Stimulated activated naive CD8-positive, alpha-beta T cell treated with anti-CD3 and anti-CD28 coated beads, Interleukin-15, Interleukin-2, amounts not matched to agents 100 ng/mL and 50 ng/mL, for 24 hours (primary cell): Measurements from ENCODE around the gene GAS7.
A peak's percentile ranks its signal among the peaks of the same experiment; 100 is the strongest.
"Not testable (repeated sequence)": the region's sequence is repeated elsewhere in the genome, so short reads cannot be mapped to it uniquely, and the experiment has no call there.

Source experiments
- H3K27ac Mint-ChIP-seq: one replicate; pipeline ENCODE4 v1.8.0; 2021; ENCODE audit warnings: mild to moderate bottlenecking, mixed read lengths
- H3K27me3 Mint-ChIP-seq: one replicate; pipeline ENCODE4 v1.8.0; 2021; ENCODE audit warnings: mixed read lengths
- H3K36me3 Mint-ChIP-seq: one replicate; pipeline ENCODE4 v1.8.0; 2021; ENCODE audit warnings: low read depth, mixed read lengths
- H3K4me1 Mint-ChIP-seq: one replicate; pipeline ENCODE4 v1.8.0; 2021; ENCODE audit warnings: low read depth, mixed read lengths
- H3K4me3 Mint-ChIP-seq: one replicate; pipeline ENCODE4 v1.8.0; 2021; ENCODE audit warnings: mild to moderate bottlenecking, mixed read lengths
- H3K9me3 Mint-ChIP-seq: one replicate; pipeline ENCODE4 v1.8.0; 2021; ENCODE audit warnings: mixed read lengths

GAS7 gene

GRCh38 chr17:10018461-10018891 lies 179.9 kb downstream of the GAS7 start:
- Mint-ChIP-seq H3K9me3 (no peaks in the 10 kb centered on the region), H3K4me1 (peaks cover 21% of the 10 kb centered on the region), H3K27me3 (no peaks in the 10 kb centered on the region), H3K27ac (no peak overlapping the region), H3K4me3 (no peak overlapping the region), H3K36me3 (no peaks in the 10 kb centered on the region)

GRCh38 chr17:10016958-10017570 lies 181.3 kb downstream of the GAS7 start:
- H3K27ac Mint-ChIP-seq, H3K36me3 Mint-ChIP-seq, H3K4me3 Mint-ChIP-seq, H3K9me3 Mint-ChIP-seq, H3K27me3 Mint-ChIP-seq: not testable (repeated sequence)
- peaks cover 22% of the 10 kb centered on the region for H3K4me1 Mint-ChIP-seq

- no peaks in the 10 kb centered on the region for H3K9me3 Mint-ChIP-seq
- no peaks in the 10 kb centered on the region for H3K36me3 Mint-ChIP-seq
- H3K27ac Mint-ChIP-seq = peak overlapping the region; percentile 43
- no peaks in the 10 kb centered on the region for H3K27me3 Mint-ChIP-seq
- peaks cover 19% of the 10 kb centered on the region for H3K4me1 Mint-ChIP-seq
- no peak overlapping the region for H3K4me3 Mint-ChIP-seq
Observed at GRCh38 chr17:10013365-10014112, 184.9 kb downstream of the GAS7 start.

GRCh38 chr17:10010752-10011151 lies 187.7 kb downstream of the GAS7 start:
- H3K27ac Mint-ChIP-seq = no peak overlapping the region
- H3K36me3 Mint-ChIP-seq = no peaks in the 10 kb centered on the region
- H3K27me3 Mint-ChIP-seq = no peaks in the 10 kb centered on the region
- H3K9me3 Mint-ChIP-seq = no peaks in the 10 kb centered on the region
- peaks cover 15% of the 10 kb centered on the region for H3K4me1 Mint-ChIP-seq
- no peak overlapping the region for H3K4me3 Mint-ChIP-seq

GRCh38 chr17:10003705-10004104 lies 194.7 kb downstream of the GAS7 start:
- H3K4me3 Mint-ChIP-seq = no peak overlapping the region
- no peak overlapping the region for H3K27ac Mint-ChIP-seq
- H3K4me1 Mint-ChIP-seq = no peaks in the 10 kb centered on the region
- no peaks in the 10 kb centered on the region for H3K27me3 Mint-ChIP-seq
- H3K9me3 Mint-ChIP-seq = no peaks in the 10 kb centered on the region
- H3K36me3 Mint-ChIP-seq = no peaks in the 10 kb centered on the region

GRCh38 chr17:10002567-10003360 lies 195.6 kb downstream of the GAS7 start:
- H3K9me3 Mint-ChIP-seq, H3K27ac Mint-ChIP-seq, H3K4me3 Mint-ChIP-seq, H3K36me3 Mint-ChIP-seq, H3K27me3 Mint-ChIP-seq, H3K4me1 Mint-ChIP-seq: not testable (repeated sequence)

- Mint-ChIP-seq H3K36me3 (no peaks in the 10 kb centered on the region), H3K4me1 (no peaks in the 10 kb centered on the region), H3K27me3 (no peaks in the 10 kb centered on the region), H3K9me3 (no peaks in the 10 kb centered on the region), H3K4me3 (no peak overlapping the region), H3K27ac (no peak overlapping the region)
Observed at GRCh38 chr17:10001306-10001873, 197.0 kb downstream of the GAS7 start.

- Mint-ChIP-seq H3K27ac (no peak overlapping the region), H3K27me3 (no peaks in the 10 kb centered on the region), H3K4me1 (no peaks in the 10 kb centered on the region), H3K4me3 (no peak overlapping the region), H3K9me3 (no peaks in the 10 kb centered on the region), H3K36me3 (no peaks in the 10 kb centered on the region)
Observed at GRCh38 chr17:9999919-10000695, 198.3 kb downstream of the GAS7 start.

- Mint-ChIP-seq H3K4me1 (no peaks in the 10 kb centered on the region), H3K9me3 (no peaks in the 10 kb centered on the region), H3K4me3 (no peak overlapping the region), H3K27ac (no peak overlapping the region), H3K27me3 (no peaks in the 10 kb centered on the region), H3K36me3 (no peaks in the 10 kb centered on the region)
Observed at GRCh38 chr17:9998060-9998459, 200.3 kb downstream of the GAS7 start.

- Mint-ChIP-seq H3K9me3 (no peaks in the 10 kb centered on the region), H3K27ac (no peak overlapping the region), H3K36me3 (no peaks in the 10 kb centered on the region), H3K4me1 (no peaks in the 10 kb centered on the region), H3K27me3 (no peaks in the 10 kb centered on the region), H3K4me3 (no peak overlapping the region)
Observed at GRCh38 chr17:9994761-9995160, 203.6 kb downstream of the GAS7 start.

- no peak overlapping the region for H3K4me3 Mint-ChIP-seq
- peaks cover 4% of the 10 kb centered on the region for H3K4me1 Mint-ChIP-seq
- H3K27ac Mint-ChIP-seq = no peak overlapping the region
- no peaks in the 10 kb centered on the region for H3K27me3 Mint-ChIP-seq
- no peaks in the 10 kb centered on the region for H3K36me3 Mint-ChIP-seq
- peaks cover 5% of the 10 kb centered on the region for H3K9me3 Mint-ChIP-seq
Observed at GRCh38 chr17:9991796-9992195, 206.6 kb downstream of the GAS7 start.

- Mint-ChIP-seq H3K4me3 (no peak overlapping the region), H3K9me3 (peaks cover 5% of the 10 kb centered on the region), H3K27me3 (no peaks in the 10 kb centered on the region), H3K36me3 (no peaks in the 10 kb centered on the region), H3K27ac (no peak overlapping the region), H3K4me1 (peaks cover 4% of the 10 kb centered on the region)
Observed at GRCh38 chr17:9991351-9991750, 207.1 kb downstream of the GAS7 start.

GRCh38 chr17:9987779-9988585 lies 210.4 kb downstream of the GAS7 start:
- H3K9me3 Mint-ChIP-seq = peaks cover 5% of the 10 kb centered on the region
- H3K4me3 Mint-ChIP-seq = no peak overlapping the region
- H3K36me3 Mint-ChIP-seq = no peaks in the 10 kb centered on the region
- H3K27ac Mint-ChIP-seq = no peak overlapping the region
- peaks cover 4% of the 10 kb centered on the region for H3K4me1 Mint-ChIP-seq
- no peaks in the 10 kb centered on the region for H3K27me3 Mint-ChIP-seq
